OCI-LY3 (cell line): ENCODE results near the gene MMD2.

Source experiments
- CTCF ChIP-seq: fragments of 200-600, 300-600 bp; sonication (generic); IDR thresholded peaks from 2 replicates; pipeline ENCODE4 v1.5.1; 2014; ENCODE audit warnings: antibody characterized with exemption, low read length, low read depth
- EZH2phosphoT487 ChIP-seq: fragments of 200-600 bp; shearing (Covaris generic); IDR thresholded peaks from 2 replicates; pipeline ENCODE4 v1.6.1; 2018; ENCODE audit warnings: antibody characterized with exemption, mixed run types, low read depth

DNA sequence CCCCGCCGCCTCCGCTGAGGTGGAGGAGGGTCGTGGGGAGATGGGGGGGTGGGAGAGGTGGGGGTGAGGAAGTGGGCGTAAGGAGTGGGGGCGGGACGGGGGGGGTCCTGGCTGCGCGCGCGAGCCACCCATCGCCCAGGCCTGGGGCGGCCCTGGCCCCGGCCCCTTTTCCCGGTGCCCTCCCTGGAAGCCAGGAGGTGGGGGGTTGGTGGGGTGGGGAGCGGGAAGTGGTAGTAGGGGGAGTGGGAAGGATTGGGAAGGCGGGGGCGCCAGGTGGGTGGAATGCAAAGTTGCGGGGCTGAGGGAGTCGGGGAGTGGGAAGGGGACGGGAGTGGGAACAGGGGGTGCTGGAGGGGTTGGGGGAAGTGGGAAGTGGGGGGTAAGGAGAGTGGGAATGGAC, 319 bp upstream of the MMD2 start:
- TF ChIP-seq CTCF (no peak), EZH2phosphoT487 (no peak)
